ELR (cell line): ENCODE data around the gene VDAC1.
"Not testable (repeated sequence)": the region's sequence is repeated elsewhere in the genome, so short reads cannot be mapped to it uniquely, and the experiment has no call there.

Experiments used
- DNase-seq: peaks from one replicate; pipeline ENCODE4 v3.0.0-alpha.2; 2015; ENCODE audit warnings: low read depth

VDAC1 gene

DNA sequence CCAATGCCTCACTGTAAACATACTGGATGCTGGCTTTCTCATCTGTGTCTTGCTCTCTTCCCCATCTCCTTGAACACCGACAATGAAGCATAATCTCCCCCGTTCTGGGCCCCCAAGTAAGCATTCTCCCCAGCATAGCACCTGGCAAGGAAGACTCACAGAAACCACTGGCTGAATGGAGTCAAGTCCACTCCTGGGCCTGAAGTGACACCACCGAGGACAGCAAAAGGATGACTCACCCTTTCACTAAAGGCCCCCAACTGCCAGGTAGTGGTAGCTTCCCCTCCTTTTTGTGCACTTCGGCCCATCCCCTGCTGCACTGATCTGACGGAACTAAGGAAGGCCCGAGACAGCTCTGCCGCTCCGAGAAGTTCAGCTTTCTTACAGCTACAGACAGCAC is 9.4 kb downstream of the VDAC1 start:
- peak; percentile 33 for DNase-seq

- no peak for DNase-seq
Measured at GRCh38 chr5:133994990-133995333, 9.8 kb downstream of the VDAC1 start.

DNA sequence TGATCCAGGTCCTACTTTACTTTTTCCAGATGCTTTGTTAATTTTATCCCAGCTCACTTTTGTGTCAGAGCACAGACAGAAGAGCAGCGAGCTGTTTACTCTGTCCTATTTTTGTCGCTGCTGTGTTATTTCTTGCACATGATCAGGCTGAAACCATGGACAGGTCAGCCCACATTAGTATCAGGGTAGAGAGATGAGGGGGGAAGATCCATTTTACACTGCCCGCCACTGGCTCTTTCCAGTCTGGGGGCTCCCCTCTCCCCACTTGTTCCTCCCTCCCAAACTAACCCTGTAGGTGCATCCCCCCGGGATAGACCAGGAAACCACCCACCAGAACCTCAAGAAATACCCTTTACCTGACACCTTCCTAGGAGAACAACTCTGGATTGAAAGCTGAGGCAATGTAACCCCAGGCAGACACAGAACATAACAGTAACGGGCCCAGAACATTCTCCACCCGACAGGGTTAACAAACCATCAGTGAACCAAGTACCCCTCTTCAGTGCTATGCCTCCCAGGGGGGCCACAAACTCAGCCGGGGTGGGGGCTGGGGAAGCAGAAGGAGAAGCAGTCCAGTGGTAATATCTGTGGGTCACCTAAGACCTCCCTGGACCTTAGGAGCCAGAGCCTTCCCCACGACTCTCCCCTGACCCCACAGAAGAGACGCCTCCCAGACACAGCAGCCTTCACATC is 10.3 kb downstream of the VDAC1 start:
- DNase-seq: no peak

DNA sequence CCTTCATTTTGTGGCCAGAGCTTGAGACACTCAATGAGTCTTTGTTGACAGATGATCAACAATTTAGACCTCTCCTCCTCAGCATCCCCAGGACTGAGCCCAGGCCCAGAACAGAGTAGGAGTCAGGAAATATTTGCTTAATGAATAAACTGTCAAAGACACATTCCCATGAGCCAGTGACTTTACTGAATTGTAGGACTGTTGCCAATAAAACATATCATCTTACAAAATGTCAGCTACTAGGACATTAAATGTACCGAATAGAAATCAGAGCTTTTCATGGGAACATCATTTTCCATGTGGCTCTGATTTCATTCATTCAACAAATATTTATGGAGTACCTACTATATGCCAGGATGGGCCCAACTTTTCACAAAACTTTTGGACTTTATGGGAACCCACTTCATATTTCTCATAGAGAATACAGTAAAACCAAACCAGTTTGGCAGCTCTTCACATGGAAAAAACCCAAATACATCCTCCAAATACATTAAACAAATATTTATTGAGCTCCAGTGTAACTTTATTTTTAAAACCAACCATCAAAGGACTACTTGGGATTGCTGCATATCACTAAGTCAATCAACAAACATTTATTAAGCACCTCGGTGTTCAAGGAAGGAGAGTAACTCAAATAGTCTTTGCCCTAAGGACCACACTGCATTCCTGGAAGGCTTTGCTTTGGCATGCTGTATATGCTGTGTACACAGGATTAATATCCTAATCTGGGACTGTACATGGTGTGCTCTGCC is 11.4 kb downstream of the VDAC1 start:
- DNase-seq: peak; percentile 64

DNA sequence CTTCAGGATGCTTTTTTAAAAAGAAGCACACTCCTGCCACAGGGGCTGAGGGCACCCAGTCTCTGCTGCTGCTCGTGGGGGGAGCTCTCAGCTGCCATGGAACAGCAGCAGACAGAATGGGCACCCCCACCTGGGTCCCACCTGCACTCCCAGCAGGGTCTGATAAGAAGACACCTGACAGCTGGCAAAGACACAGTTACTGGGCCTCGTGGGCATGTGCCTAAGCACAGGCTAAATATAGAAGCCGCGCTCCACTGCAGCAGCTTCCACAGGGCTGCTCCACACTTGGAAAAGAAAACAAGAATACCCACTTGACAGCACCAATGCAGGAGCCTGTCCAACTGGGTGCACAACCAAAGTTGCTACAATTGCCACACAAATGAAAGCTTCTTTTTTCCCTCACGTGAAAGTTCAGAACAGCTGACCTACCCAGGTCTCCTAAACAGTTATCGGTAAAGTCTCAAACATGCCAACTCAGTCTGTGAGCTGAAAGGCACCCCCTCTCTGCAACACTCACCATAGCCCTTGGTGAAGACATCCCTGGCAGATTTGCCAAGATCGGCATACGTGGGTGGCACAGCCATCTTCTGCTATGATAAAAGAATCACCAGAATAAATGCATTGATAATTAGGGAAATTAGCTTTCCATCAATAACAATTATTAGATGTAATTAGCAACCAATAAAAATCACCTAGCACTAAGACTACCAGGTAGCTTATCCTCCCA is 12.2 kb downstream of the VDAC1 start:
- no peak for DNase-seq

- DNase-seq: no peak
Measured at GRCh38 chr5:133991171-133991910, 13.4 kb downstream of the VDAC1 start.

DNA sequence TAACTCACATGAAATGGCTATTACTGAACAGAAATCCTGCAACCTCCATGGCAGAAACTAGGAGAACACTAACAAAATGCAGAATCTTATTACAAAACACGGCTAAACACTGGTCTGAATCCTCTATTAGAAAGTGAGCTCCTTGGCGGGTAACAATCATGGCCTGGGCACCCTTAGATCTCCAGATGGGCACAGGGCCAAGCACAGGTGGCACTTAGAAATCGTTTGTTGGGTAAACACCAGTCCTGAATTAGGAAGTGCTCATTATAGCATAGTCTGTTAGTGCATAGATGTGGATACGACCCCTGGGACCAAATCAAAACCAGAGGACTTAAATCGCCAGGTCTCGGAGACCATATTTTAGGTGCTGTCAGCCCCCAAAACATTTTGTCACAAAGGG is 14.4 kb downstream of the VDAC1 start:
- no peak for DNase-seq

DNA sequence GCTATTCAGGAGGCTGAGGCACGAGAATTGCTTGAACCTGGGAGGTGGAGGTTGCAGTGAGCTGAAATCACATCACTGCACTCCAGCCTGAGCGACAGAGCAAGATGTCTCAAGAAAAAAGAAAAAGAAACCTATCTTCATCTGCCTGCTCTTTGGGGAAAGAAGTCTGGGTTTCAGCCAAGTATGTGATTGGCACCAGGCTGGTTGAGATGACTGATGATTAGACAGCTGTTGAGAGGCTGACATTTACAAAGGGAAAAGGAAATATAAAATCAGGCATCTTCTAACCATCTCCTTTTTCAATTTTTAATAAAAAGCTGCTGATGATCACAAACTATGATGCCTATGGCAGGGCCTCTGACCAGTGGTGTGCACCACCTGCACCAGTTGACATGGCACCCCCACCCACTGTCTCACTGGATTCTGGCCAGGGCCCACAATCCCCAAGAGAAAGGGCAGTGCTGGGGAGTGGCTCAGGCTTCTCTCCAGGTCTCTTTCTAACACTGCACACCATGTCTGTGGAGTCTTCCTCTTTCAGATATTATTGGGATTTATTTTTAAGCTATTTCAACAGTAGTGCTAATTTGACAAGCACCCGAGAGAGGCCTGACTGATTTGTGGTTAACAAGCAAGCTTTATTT is 19.1 kb downstream of the VDAC1 start:
- no peak for DNase-seq

GRCh38 chr5:133983674-133984073 is 21.1 kb downstream of the VDAC1 start:
- DNase-seq: no peak

GRCh38 chr5:133981714-133982113 is 23.1 kb downstream of the VDAC1 start:
- DNase-seq: no peak

GRCh38 chr5:133980652-133981051 is 24.1 kb downstream of the VDAC1 start:
- no peak for DNase-seq

GRCh38 chr5:133978943-133979342 is 25.8 kb downstream of the VDAC1 start:
- no peak for DNase-seq

DNA sequence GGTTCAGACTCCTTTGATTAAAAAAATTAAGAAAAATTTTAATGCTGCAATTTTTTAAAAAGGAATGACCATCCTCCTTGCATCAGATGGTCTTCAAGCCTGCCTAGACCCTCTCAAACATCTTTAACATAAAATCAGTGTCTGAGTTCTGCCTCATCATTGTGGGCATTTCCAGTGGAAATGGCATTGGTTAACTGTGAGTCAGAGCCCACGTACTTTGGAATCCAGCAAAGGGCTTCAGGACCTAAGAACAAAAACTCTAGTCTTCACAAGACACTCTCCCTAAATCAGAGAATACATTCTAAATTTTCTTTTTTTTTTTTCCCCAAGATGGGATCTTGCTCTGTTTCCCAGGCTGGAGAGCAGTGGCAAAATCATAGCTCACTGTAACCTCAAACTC is 26.9 kb downstream of the VDAC1 start:
- DNase-seq: peak; percentile 83

GRCh38 chr5:133977161-133977787 is 27.5 kb downstream of the VDAC1 start:
- DNase-seq: no peak

DNA sequence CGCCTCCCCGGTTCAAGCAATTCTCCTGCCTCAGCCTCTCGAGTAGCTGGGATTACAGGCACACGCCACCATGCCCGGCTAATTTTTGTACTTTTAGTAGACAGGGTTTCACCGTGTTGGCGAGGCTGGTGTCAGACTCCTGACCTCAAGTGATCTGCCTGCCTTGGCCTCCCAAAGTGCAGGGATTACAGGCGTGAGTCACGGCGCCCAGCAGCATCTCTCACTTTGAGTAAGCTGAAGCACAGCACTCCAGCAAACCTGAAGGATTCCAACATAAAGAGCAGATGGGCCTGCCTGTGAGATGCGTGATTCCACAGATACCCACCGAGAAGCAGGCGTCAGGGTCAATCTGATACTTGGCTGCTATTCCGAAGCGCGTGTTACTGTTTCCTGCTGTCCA is 29.2 kb downstream of the VDAC1 start:
- not testable (repeated sequence) for DNase-seq

DNA sequence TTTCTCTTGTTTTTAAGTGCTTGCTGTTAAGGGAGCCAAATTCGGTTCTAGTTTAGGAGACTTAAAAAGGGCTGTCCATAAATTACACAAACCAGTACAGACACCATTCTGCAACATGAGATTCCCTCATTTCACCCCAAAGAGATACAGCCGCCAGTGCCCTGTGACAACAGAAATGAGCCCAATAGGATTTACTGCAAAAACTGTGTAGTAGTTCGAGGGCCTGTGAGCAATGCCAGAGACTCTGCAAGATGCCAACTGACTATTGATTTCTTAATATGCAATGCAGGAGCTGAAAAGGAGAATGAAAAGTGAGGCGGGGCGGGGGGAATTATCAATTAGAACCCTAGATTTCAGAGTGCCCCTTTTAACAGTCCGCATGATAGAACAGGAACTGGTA is 30.6 kb downstream of the VDAC1 start:
- no peak for DNase-seq

DNA sequence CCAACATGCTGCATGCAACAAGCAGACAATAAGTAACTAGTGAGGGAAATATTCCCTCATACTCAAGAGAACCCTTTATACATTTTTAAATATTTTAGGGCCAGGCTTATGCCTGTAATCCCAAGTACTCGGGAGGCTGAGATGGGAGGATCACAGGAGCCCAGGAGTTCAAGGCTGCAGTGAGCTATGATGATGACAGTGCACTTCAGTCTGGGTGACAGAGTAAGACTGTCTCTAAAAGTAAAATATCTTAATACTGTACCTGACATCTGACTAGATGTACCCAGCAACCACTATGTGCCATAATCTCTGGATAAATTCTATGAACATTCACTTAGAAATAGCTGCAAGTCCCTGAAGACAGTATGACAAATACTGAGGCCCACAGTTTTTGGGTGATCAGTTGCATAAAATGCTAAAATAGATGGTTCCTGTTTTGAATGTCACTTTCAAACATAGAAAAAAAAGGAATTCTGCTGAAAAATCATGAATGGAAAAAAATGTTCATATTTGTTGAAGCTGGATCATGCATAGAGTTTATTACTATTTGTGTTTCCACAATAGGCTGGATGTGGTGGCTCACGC is 34.4 kb downstream of the VDAC1 start:
- no peak for DNase-seq

- DNase-seq: peak; percentile 37
Measured at GRCh38 chr5:133969654-133970324, 35.0 kb downstream of the VDAC1 start.

DNA sequence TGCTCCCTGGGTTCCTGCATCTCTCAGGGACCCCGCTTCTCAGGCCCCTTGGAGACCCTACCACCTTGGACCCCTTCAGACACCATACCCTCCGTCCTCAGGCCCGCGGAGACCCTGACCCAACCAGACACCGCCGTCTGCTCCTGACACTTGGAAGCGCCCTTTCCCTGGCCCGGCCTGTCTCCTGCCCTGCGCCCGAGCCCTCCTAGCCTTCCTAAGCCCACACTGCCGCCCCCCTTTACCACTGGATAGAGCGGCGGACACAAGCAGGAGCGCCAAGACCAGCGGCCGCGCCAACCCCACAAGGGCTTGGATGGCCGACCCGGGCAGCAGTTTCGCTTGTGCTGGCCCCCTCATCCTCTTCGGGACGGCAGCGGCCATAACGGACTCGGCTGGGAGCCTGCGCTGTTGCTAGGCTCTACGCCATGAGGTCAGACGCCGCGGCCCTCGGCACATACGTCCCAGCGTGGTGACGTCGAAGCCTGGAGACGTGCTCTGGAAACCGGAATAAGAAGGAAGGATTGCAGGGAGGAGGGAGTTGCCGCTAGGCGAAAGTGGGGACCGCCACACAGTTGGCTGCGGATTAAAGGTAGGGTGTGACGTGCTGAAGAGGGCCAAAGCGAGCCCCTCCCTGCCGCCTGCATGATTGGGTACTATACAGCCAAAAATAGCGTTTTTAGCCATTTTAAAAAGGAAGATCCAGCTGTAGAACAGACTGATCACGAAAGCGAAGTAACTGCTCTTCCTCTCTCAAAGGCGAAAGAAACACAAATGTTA is 36.4 kb downstream of the VDAC1 start, which contains the start of gene C5orf15:
TSS of gene C5orf15 (minus strand) at position 422 of the 777 bp plus-strand sequence. CDS start at position 381, 41 bp downstream.
- DNase-seq: peak; percentile 99
